ACHN (cell line): Measurements from ENCODE around the gene CYB561D1.

Experiments
- DNase-seq: peaks from one replicate; pipeline ENCODE4 v3.0.0-alpha.2; 2015
- in situ Hi-C: cut with HindIII; loops from 2 replicates; pipeline ENCODE4 v1.10.0; 2017; ENCODE audit warnings: low sequenced_read_pairs, low pct_ligation_motif_present, low pct_unique_long_range_greater_than_20kb

Gene CYB561D1

GRCh38 chr1:109477821-109478220 is 16.1 kb upstream of the CYB561D1 start:
- DNase-seq = no peak
- in situ Hi-C loops = no loop called here

GRCh38 chr1:109478806-109479205 is 15.1 kb upstream of the CYB561D1 start:
- peak; percentile 6 for DNase-seq
- in situ Hi-C loops = no loop called here

- in situ Hi-C loops = no loop called here
- no peak for DNase-seq
These were observed 14.6 kb upstream of the CYB561D1 start for GRCh38 chr1:109479311-109479710.

GRCh38 chr1:109479901-109480300 is 14.0 kb upstream of the CYB561D1 start:
- DNase-seq = no peak
- in situ Hi-C loops = no loop called here

GRCh38 chr1:109481646-109482045 is 12.2 kb upstream of the CYB561D1 start:
- in situ Hi-C loops = no loop called here

GRCh38 chr1:109482242-109482641 is 11.7 kb upstream of the CYB561D1 start:
- in situ Hi-C loops = no loop called here
- DNase-seq = no peak

More at GRCh38 chr1:109481646-109482045, 12.2 kb upstream of the CYB561D1 start:
- no peak for DNase-seq

GRCh38 chr1:109482791-109483671 is 10.9 kb upstream of the CYB561D1 start:
- in situ Hi-C loops = no loop called here
- no peak for DNase-seq

- DNase-seq = peak; percentile 86
- in situ Hi-C loops = no loop called here
These were observed 10.0 kb upstream of the CYB561D1 start, which contains the start of gene ATXN7L2 for GRCh38 chr1:109483672-109484518. ATXN7L2 (plus strand) TSS chr1:109483905; CDS start chr1:109483954, 49 bp downstream.

GRCh38 chr1:109484519-109484975 is 9.3 kb upstream of the CYB561D1 start:
- DNase-seq = no peak

GRCh38 chr1:109485001-109485400 is 8.9 kb upstream of the CYB561D1 start:
- in situ Hi-C loops = no loop called here
- DNase-seq = no peak

More at GRCh38 chr1:109484519-109484975, 9.3 kb upstream of the CYB561D1 start:
- in situ Hi-C loops = no loop called here

- in situ Hi-C loops = no loop called here
- no peak for DNase-seq
These were observed 6.6 kb upstream of the CYB561D1 start for GRCh38 chr1:109487261-109487660.

- in situ Hi-C loops = no loop called here
- DNase-seq = no peak
These were observed 5.7 kb upstream of the CYB561D1 start for GRCh38 chr1:109488201-109488600.

GRCh38 chr1:109488696-109489095 is 5.2 kb upstream of the CYB561D1 start:
- in situ Hi-C loops = no loop called here
- no peak for DNase-seq

- in situ Hi-C loops = no loop called here
- DNase-seq = peak; percentile 59
These were observed 3.6 kb upstream of the CYB561D1 start for GRCh38 chr1:109490029-109490933.

GRCh38 chr1:109490934-109491302 is 3.0 kb upstream of the CYB561D1 start:
- in situ Hi-C loops = no loop called here
- DNase-seq = no peak

GRCh38 chr1:109491372-109491771 is 2.5 kb upstream of the CYB561D1 start:
- in situ Hi-C loops = no loop called here
- no peak for DNase-seq

- DNase-seq = no peak
- in situ Hi-C loops = no loop called here
These were observed 1.1 kb upstream of the CYB561D1 start for GRCh38 chr1:109492779-109493178.

GRCh38 chr1:109493227-109493626 is 667 bp upstream of the CYB561D1 start:
- DNase-seq = no peak
- in situ Hi-C loops = no loop called here
